Endodermal cell (in vitro differentiated cells): Measurements from ENCODE around the gene POLRMT. TPM values are rescaled to one million over a fixed set of nuclear protein-coding genes. Genes with fewer than 3 reads are reported as not detected.
"Not testable (repeated sequence)": the region's sequence is repeated elsewhere in the genome, so short reads cannot be mapped to it uniquely, and the experiment has no call there.

Experiments
- DNase-seq: peaks from one replicate; pipeline ENCODE4 v3.0.0-alpha.2; 2017
- H3K27ac ChIP-seq: 2 replicates; pipeline ENCODE4 v1.5.1; 2013; ENCODE audit warnings: mild to moderate bottlenecking, low read depth, low read length, moderate library complexity
- H3K27me3 ChIP-seq: 2 replicates; pipeline ENCODE4 v1.6.1; 2013; ENCODE audit warnings: mild to moderate bottlenecking, low read length, moderate library complexity; ENCODE audit not compliant: insufficient read depth, control insufficient read depth, poor library complexity, severe bottlenecking
- H3K36me3 ChIP-seq: 2 replicates; pipeline ENCODE4 v1.7.0; 2013; ENCODE audit warnings: mild to moderate bottlenecking, low read length, moderate library complexity; ENCODE audit not compliant: control insufficient read depth, insufficient read depth
- H3K4me1 ChIP-seq: one replicate; pipeline ENCODE4 v1.7.0; 2013; ENCODE audit warnings: low read length; ENCODE audit not compliant: control insufficient read depth, insufficient read depth
- H3K4me3 ChIP-seq: 2 replicates; pipeline ENCODE4 v1.5.1; 2013; ENCODE audit warnings: mild to moderate bottlenecking, low read length, moderate library complexity
- H3K9ac ChIP-seq: 2 replicates; pipeline ENCODE4 v1.6.1; 2013; ENCODE audit warnings: mild to moderate bottlenecking, low read length, moderate library complexity; ENCODE audit not compliant: poor library complexity, severe bottlenecking; ENCODE audit errors: extremely low read depth
- H3K9me3 ChIP-seq: 2 replicates; pipeline ENCODE4 v1.6.1; 2013; ENCODE audit warnings: mild to moderate bottlenecking, low read length, moderate library complexity; ENCODE audit not compliant: control insufficient read depth
- H3K27ac Mint-ChIP-seq: 2 replicates; pipeline ENCODE4 v1.8.0; 2020; ENCODE audit warnings: mixed read lengths
- H3K27me3 Mint-ChIP-seq: 2 replicates; pipeline ENCODE4 v1.8.0; 2021; ENCODE audit warnings: mild to moderate bottlenecking, mixed read lengths; ENCODE audit not compliant: insufficient read depth
- H3K36me3 Mint-ChIP-seq: 2 replicates; pipeline ENCODE4 v1.8.0; 2020; ENCODE audit warnings: low read depth, mixed read lengths
- H3K4me1 Mint-ChIP-seq: 2 replicates; pipeline ENCODE4 v1.8.0; 2020; ENCODE audit warnings: mixed read lengths
- H3K4me3 Mint-ChIP-seq: 2 replicates; pipeline ENCODE4 v1.8.0; 2020; ENCODE audit warnings: mild to moderate bottlenecking, moderate library complexity, mixed read lengths
- H3K9me3 Mint-ChIP-seq: 2 replicates; pipeline ENCODE4 v1.8.0; 2020; ENCODE audit warnings: mild to moderate bottlenecking, mixed read lengths
- CTCF ChIP-seq: fragments of 200-600 bp; sonication (generic); conservative IDR thresholded peaks from 2 replicates; pipeline ENCODE4 v1.5.0; 2021; ENCODE audit warnings: antibody characterized with exemption, mild to moderate bottlenecking
- WGBS, 2 experiments: methylation state at CpG; one replicate each; pipeline versions ENCODE4 v1.1.5 to v1.1.7; 2013; ENCODE audit warnings: missing lambda C conversion rate in 2 of 2, mixed read lengths in 1 of 2; ENCODE audit not compliant: insufficient coverage in 1 of 2, insufficient read length in 1 of 2; 5-methylcytosine and 5-hydroxymethylcytosine counted together
- total RNA-seq, 2 donors: library from RNA; stranded (reverse); fragmentation: NEBNext Ultra II Directional in 1 of 2; extraction: Animal tissue kit (Norgen Biotek cat#: 25700) in 1 of 2; gene quantifications; 2 replicates in 1 of 2; 3 replicates in 1 of 2; pipeline ENCODE4 v1.2.1, GENCODE V29; 2021

Gene POLRMT
- total RNA-seq, 2 donors from 2014 or later, result 76.6 to 86.4 TPM

- Mint-ChIP-seq H3K4me3 (no peak overlapping the region), H3K9me3 (no peaks in the 10 kb centered on the region), H3K27ac (no peak overlapping the region), H3K36me3 (peaks cover 40% of the 10 kb centered on the region), H3K4me1 (no peaks in the 10 kb centered on the region), H3K27me3 (no peaks in the 10 kb centered on the region)
- Histone ChIP-seq H3K27ac (no peak overlapping the region), H3K9ac (no peak overlapping the region), H3K4me1 (no peaks in the 10 kb centered on the region), H3K36me3 (peaks cover 8% of the 10 kb centered on the region), H3K4me3 (no peak overlapping the region), H3K9me3 (no peaks in the 10 kb centered on the region), H3K27me3 (no peaks in the 10 kb centered on the region)
- WGBS, 2 experiments, result 95 to 98% methylated on average over 18 to 24 of the region's 24 CpGs
- no peak for TF ChIP-seq CTCF
- DNase-seq, result no peak
These were observed 11.5 kb downstream of the POLRMT start for GRCh38 chr19:621819-622218.

- DNase-seq, H3K9me3 Mint-ChIP-seq, H3K4me3 Mint-ChIP-seq, H3K27me3 Mint-ChIP-seq, H3K9ac ChIP-seq, H3K4me3 ChIP-seq, H3K27ac Mint-ChIP-seq, H3K9me3 ChIP-seq, H3K27ac ChIP-seq, H3K36me3 ChIP-seq, H3K4me1 Mint-ChIP-seq, H3K27me3 ChIP-seq, H3K4me1 ChIP-seq: not testable (repeated sequence)
- WGBS, 2 experiments, result 95 to 98% methylated on average over 32 to 47 of the region's 48 CpGs
- peaks cover 37% of the 10 kb centered on the region for H3K36me3 Mint-ChIP-seq
These were observed 12.1 kb downstream of the POLRMT start for GRCh38 chr19:621191-621590.

- Mint-ChIP-seq H3K27ac (no peak overlapping the region), H3K36me3 (peaks cover 34% of the 10 kb centered on the region), H3K9me3 (no peaks in the 10 kb centered on the region)
These were observed 13.0 kb downstream of the POLRMT start for GRCh38 chr19:620166-620862.

More at GRCh38 chr19:620166-620862, 13.0 kb downstream of the POLRMT start:
- Histone ChIP-seq H3K36me3 (peaks cover 8% of the 10 kb centered on the region), H3K9me3 (no peaks in the 10 kb centered on the region), H3K9ac (no peak overlapping the region), H3K4me3 (no peak overlapping the region), H3K27me3 (no peaks in the 10 kb centered on the region), H3K27ac (no peak overlapping the region), H3K4me1 (no peaks in the 10 kb centered on the region)
- Mint-ChIP-seq H3K4me1 (no peaks in the 10 kb centered on the region), H3K27me3 (no peaks in the 10 kb centered on the region), H3K4me3 (no peak overlapping the region)
- no peak for DNase-seq
- no peak for TF ChIP-seq CTCF
- WGBS, 2 experiments, result 95 to 96% methylated on average over 24 to 41 of the region's 51 CpGs
